ENCODE results near the gene FUT8. TPM values are rescaled to one million over a fixed set of nuclear protein-coding genes. Genes with fewer than 3 reads are reported as not detected.

The FUT8 gene
- total and polyA plus RNA-seq, 2 experiments from 2014 or later = 26.6 to 67.5 TPM

DNA sequence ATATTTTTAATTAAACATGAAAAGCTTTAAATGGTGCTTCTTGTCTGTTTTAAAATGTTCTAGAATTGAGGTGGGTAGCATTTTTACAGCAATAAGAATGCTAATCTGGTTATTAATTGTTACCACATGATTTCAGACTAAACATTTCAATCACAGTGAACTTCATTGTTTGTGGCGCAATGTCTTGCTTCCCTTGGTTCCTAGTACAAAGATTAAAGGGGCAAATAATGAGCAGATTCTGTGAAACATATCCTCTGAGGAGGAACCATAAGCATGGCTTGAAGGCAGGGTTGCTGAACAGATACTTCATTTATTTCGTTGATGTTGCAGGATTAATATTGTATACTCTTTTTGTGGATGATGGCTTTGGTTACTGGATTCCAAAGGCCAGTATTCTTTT, 162.1 kb downstream of the FUT8 start:
- TF ChIP-seq EZH2phosphoT487 (IDR thresholded peaks at IDR 0.05; ENCODE audit: low read depth, severe bottlenecking, unreplicated experiment) = no peak
- no peak for TF ChIP-seq EZH2 (IDR thresholded peaks at IDR 0.05; ENCODE audit: borderline replicate concordance)
- TF ChIP-seq, protein P1, sequence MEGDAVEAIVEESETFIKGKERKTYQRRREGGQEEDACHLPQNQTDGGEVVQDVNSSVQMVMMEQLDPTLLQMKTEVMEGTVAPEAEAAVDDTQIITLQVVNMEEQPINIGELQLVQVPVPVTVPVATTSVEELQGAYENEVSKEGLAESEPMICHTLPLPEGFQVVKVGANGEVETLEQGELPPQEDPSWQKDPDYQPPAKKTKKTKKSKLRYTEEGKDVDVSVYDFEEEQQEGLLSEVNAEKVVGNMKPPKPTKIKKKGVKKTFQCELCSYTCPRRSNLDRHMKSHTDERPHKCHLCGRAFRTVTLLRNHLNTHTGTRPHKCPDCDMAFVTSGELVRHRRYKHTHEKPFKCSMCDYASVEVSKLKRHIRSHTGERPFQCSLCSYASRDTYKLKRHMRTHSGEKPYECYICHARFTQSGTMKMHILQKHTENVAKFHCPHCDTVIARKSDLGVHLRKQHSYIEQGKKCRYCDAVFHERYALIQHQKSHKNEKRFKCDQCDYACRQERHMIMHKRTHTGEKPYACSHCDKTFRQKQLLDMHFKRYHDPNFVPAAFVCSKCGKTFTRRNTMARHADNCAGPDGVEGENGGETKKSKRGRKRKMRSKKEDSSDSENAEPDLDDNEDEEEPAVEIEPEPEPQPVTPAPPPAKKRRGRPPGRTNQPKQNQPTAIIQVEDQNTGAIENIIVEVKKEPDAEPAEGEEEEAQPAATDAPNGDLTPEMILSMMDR (IDR thresholded peaks at IDR 0.05; ENCODE audit: poor library complexity) = no peak
- WGBS (ENCODE audit: low lambda C conversion rate, missing lambda C conversion rate) = 93% methylated on average over 2 of the region's 2 CpGs
- no peak for DNase-seq (ENCODE audit: low spot score)
- Histone ChIP-seq H2AFZ (no peak overlapping the region), H3K36me3 (replicated peaks; ENCODE audit: insufficient read depth, low read depth) (no peaks in the 10 kb centered on the region), H4K20me1 (ENCODE audit: insufficient read depth, poor library complexity, severe bottlenecking) (no peaks in the 10 kb centered on the region), H3K4me1 (ENCODE audit: insufficient read depth) (no peaks in the 10 kb centered on the region), H3K9me3 (ENCODE audit: low read depth) (no peaks in the 10 kb centered on the region), H3K27ac (no peak overlapping the region), H3K79me2 (peaks cover 5% of the 10 kb centered on the region), H3K4me3 (no peak overlapping the region), H3K27me3 (no peaks in the 10 kb centered on the region), H3K9me2 (replicated peaks; ENCODE audit: insufficient read depth) (no peaks in the 10 kb centered on the region), H3K4me2 (no peak overlapping the region)

DNA sequence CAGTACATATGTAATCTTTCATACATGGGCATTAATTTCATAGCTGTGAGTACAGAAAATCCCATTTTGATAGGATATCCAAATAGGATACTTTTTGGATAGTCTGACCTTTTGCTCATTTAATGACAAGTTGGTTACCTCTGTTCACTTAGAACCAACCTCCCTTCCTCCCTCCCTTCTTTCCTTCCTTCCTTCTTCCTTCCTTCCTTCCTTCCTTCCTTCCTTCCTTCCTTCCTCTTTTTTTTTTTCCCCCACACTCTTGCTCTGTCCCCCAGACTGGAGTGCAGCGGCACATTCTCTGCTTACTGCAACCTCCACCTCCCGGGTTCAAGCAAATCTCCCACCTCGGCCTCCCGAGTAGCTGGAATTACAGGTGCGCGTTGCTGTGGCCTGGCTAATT, 162.9 kb downstream of the FUT8 start:
- Histone ChIP-seq H3K27me3 (no peaks in the 10 kb centered on the region), H4K20me1 (ENCODE audit: insufficient read depth, poor library complexity, severe bottlenecking) (no peaks in the 10 kb centered on the region), H3K4me1 (ENCODE audit: insufficient read depth) (no peaks in the 10 kb centered on the region), H3K4me3 (no peak overlapping the region), H3K9me2 (replicated peaks; ENCODE audit: insufficient read depth) (no peaks in the 10 kb centered on the region), H3K79me2 (peaks cover 7% of the 10 kb centered on the region), H3K27ac (no peak overlapping the region), H3K36me3 (replicated peaks; ENCODE audit: insufficient read depth, low read depth) (no peaks in the 10 kb centered on the region), H2AFZ (no peak overlapping the region), H3K4me2 (no peak overlapping the region), H3K9me3 (ENCODE audit: low read depth) (no peaks in the 10 kb centered on the region)
- WGBS (ENCODE audit: low lambda C conversion rate, missing lambda C conversion rate) = 96% methylated on average over 6 of the region's 6 CpGs
- no peak for TF ChIP-seq EZH2 (IDR thresholded peaks at IDR 0.05; ENCODE audit: borderline replicate concordance)
- TF ChIP-seq EZH2phosphoT487 (IDR thresholded peaks at IDR 0.05; ENCODE audit: low read depth, severe bottlenecking, unreplicated experiment) = no peak
- TF ChIP-seq, protein P1 (IDR thresholded peaks at IDR 0.05; ENCODE audit: poor library complexity) = no peak
- DNase-seq (ENCODE audit: low spot score) = no peak

DNA sequence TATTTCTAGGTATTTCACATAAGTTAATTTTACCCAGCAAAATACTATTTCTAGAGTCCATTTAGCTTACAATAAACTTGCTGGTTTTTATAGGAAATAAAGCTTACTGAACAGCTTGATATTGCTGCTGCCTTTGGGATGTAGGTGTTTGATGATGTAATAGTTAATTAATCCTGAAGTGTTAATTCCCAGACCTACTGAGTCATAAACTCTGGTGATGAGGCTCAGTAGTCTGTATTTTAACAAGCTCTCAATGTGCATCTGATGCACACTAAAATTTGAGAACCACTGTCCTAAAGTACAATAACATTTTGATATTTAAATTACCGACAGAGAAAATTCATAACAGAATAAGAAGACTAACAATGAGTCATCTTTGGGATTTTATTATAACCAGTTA, 168.4 kb downstream of the FUT8 start:
- Histone ChIP-seq H3K9me3 (ENCODE audit: low read depth) (no peaks in the 10 kb centered on the region), H3K4me3 (no peak overlapping the region), H3K27me3 (no peaks in the 10 kb centered on the region), H3K4me1 (ENCODE audit: insufficient read depth) (no peaks in the 10 kb centered on the region), H3K9me2 (replicated peaks; ENCODE audit: insufficient read depth) (no peaks in the 10 kb centered on the region), H2AFZ (no peak overlapping the region), H3K79me2 (peaks cover 7% of the 10 kb centered on the region), H3K4me2 (no peak overlapping the region), H3K27ac (no peak overlapping the region), H3K36me3 (replicated peaks; ENCODE audit: insufficient read depth, low read depth) (no peaks in the 10 kb centered on the region), H4K20me1 (ENCODE audit: insufficient read depth, poor library complexity, severe bottlenecking) (no peaks in the 10 kb centered on the region)
- TF ChIP-seq EZH2 (IDR thresholded peaks at IDR 0.05; ENCODE audit: borderline replicate concordance) (no peak), EZH2phosphoT487 (IDR thresholded peaks at IDR 0.05; ENCODE audit: low read depth, severe bottlenecking, unreplicated experiment) (no peak)
- TF ChIP-seq, protein P1 (IDR thresholded peaks at IDR 0.05; ENCODE audit: poor library complexity) = no peak
- no peak for DNase-seq (ENCODE audit: low spot score)
- WGBS (ENCODE audit: low lambda C conversion rate, missing lambda C conversion rate) = 98% methylated on average over 1 of the region's 1 CpG

DNA sequence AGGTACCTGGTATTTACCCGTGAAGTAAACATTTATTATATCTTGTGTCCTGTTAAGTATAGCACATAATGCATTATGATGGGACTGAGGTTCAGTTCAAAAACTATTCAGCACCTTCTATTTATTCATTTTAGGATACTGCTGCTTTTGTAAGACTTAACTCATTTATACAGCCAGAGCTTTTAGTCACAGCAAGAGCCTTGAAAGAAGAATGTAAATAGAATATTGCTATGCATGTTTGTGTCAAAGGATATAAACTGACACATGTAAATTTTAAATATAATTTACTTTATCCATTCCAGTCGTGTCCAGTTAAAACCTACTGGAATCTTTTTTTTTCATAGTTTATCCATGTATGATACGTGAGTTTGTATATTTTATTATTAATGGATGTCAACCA, 168.8 kb downstream of the FUT8 start:
- DNase-seq (ENCODE audit: low spot score) = no peak
- Histone ChIP-seq H3K4me3 (no peak overlapping the region), H3K4me1 (ENCODE audit: insufficient read depth) (no peaks in the 10 kb centered on the region), H3K27ac (no peak overlapping the region), H4K20me1 (ENCODE audit: insufficient read depth, poor library complexity, severe bottlenecking) (no peaks in the 10 kb centered on the region), H3K9me2 (replicated peaks; ENCODE audit: insufficient read depth) (no peaks in the 10 kb centered on the region), H3K36me3 (replicated peaks; ENCODE audit: insufficient read depth, low read depth) (no peaks in the 10 kb centered on the region), H2AFZ (no peak overlapping the region), H3K27me3 (no peaks in the 10 kb centered on the region), H3K9me3 (ENCODE audit: low read depth) (no peaks in the 10 kb centered on the region), H3K79me2 (peaks cover 7% of the 10 kb centered on the region), H3K4me2 (no peak overlapping the region)
- TF ChIP-seq EZH2 (IDR thresholded peaks at IDR 0.05; ENCODE audit: borderline replicate concordance) = no peak
- no peak for TF ChIP-seq EZH2phosphoT487 (IDR thresholded peaks at IDR 0.05; ENCODE audit: low read depth, severe bottlenecking, unreplicated experiment)
- TF ChIP-seq, protein P1 (IDR thresholded peaks at IDR 0.05; ENCODE audit: poor library complexity) = no peak
- 94% methylated on average over 3 of the region's 3 CpGs for WGBS (ENCODE audit: low lambda C conversion rate, missing lambda C conversion rate)

Measured in hepatocyte (in vitro differentiated cells).